Ectodermal cell (in vitro differentiated cells): Measurements from ENCODE around the gene MAP1LC3B.

Experiments used
- H3K27ac ChIP-seq: 2 replicates; pipeline ENCODE4 v1.7.0; 2013; ENCODE audit warnings: mild to moderate bottlenecking, low read depth, low read length; ENCODE audit not compliant: insufficient read depth, poor library complexity, severe bottlenecking
- H3K27me3 ChIP-seq: 2 replicates; pipeline ENCODE4 v1.7.0; 2013; ENCODE audit warnings: mild to moderate bottlenecking, low read length; ENCODE audit not compliant: insufficient read depth, control insufficient read depth, poor library complexity, severe bottlenecking
- H3K36me3 ChIP-seq: one replicate; pipeline ENCODE4 v1.7.0; 2013; ENCODE audit warnings: low read length; ENCODE audit not compliant: control insufficient read depth, insufficient read depth
- H3K4me1 ChIP-seq: one replicate; pipeline ENCODE4 v1.7.0; 2013; ENCODE audit warnings: low read length; ENCODE audit not compliant: control insufficient read depth, insufficient read depth
- H3K4me3 ChIP-seq: 2 replicates; pipeline ENCODE4 v1.7.0; 2013; ENCODE audit warnings: low read depth, low read length, control low read depth; ENCODE audit not compliant: insufficient read depth
- H3K9me3 ChIP-seq: 2 replicates; pipeline ENCODE4 v1.7.0; 2013; ENCODE audit warnings: mild to moderate bottlenecking, low read length, moderate library complexity; ENCODE audit not compliant: control insufficient read depth
- WGBS, 2 experiments: methylation state at CpG; one replicate each; pipeline ENCODE4 v1.1.7; 2013; ENCODE audit warnings: missing lambda C conversion rate in 2 of 2; 5-methylcytosine and 5-hydroxymethylcytosine counted together

MAP1LC3B gene

GRCh38 chr16:87417528-87417910, 25.4 kb downstream of the MAP1LC3B start:
- Histone ChIP-seq H3K27ac (no peak overlapping the region), H3K27me3 (no peaks in the 10 kb centered on the region), H3K4me3 (no peak overlapping the region), H3K4me1 (no peaks in the 10 kb centered on the region), H3K36me3 (peaks cover 8% of the 10 kb centered on the region), H3K9me3 (no peaks in the 10 kb centered on the region)
- 95 to 97% methylated on average over 13 of the region's 13 CpGs for WGBS, 2 experiments

- no peaks in the 10 kb centered on the region for H3K4me1 ChIP-seq
- no peaks in the 10 kb centered on the region for H3K27me3 ChIP-seq
- H3K27ac ChIP-seq, result no peak overlapping the region
- no peaks in the 10 kb centered on the region for H3K9me3 ChIP-seq
- 97% methylated on average over 18 of the region's 18 CpGs for whole genome bisulfite sequencing, 2 experiments
- H3K4me3 ChIP-seq, result no peak overlapping the region
- H3K36me3 ChIP-seq, result peaks cover 6% of the 10 kb centered on the region
Measured at GRCh38 chr16:87418216-87418615, 26.1 kb downstream of the MAP1LC3B start.

- Histone ChIP-seq H3K27ac (no peak overlapping the region), H3K4me1 (no peaks in the 10 kb centered on the region), H3K9me3 (no peaks in the 10 kb centered on the region), H3K4me3 (no peak overlapping the region), H3K27me3 (no peaks in the 10 kb centered on the region), H3K36me3 (peaks cover 10% of the 10 kb centered on the region)
- 71 to 72% methylated on average over 4 of the region's 6 CpGs for WGBS, 2 experiments
Measured at GRCh38 chr16:87418644-87419043, 26.5 kb downstream of the MAP1LC3B start.

- Histone ChIP-seq H3K9me3 (no peaks in the 10 kb centered on the region), H3K27ac (no peak overlapping the region), H3K36me3 (peaks cover 6% of the 10 kb centered on the region), H3K4me3 (no peak overlapping the region), H3K27me3 (no peaks in the 10 kb centered on the region), H3K4me1 (peaks cover 4% of the 10 kb centered on the region)
- 94 to 95% methylated on average over 25 of the region's 25 CpGs for WGBS, 2 experiments
Measured at GRCh38 chr16:87420026-87421002, 28.2 kb downstream of the MAP1LC3B start.

- peaks cover 6% of the 10 kb centered on the region for H3K36me3 ChIP-seq
- no peaks in the 10 kb centered on the region for H3K27me3 ChIP-seq
- 94 to 95% methylated on average over 25 of the region's 25 CpGs for WGBS, 2 experiments
Measured at GRCh38 chr16:87421003-87421912, 29.1 kb downstream of the MAP1LC3B start.

GRCh38 chr16:87422106-87422505, 30.0 kb downstream of the MAP1LC3B start:
- Histone ChIP-seq H3K36me3 (peaks cover 6% of the 10 kb centered on the region), H3K27ac (no peak overlapping the region), H3K9me3 (no peaks in the 10 kb centered on the region), H3K4me3 (no peak overlapping the region), H3K27me3 (no peaks in the 10 kb centered on the region), H3K4me1 (peaks cover 18% of the 10 kb centered on the region)
- 95 to 96% methylated on average over 11 of the region's 11 CpGs for WGBS, 2 experiments

More at GRCh38 chr16:87421003-87421912, 29.1 kb downstream of the MAP1LC3B start:
- H3K27ac ChIP-seq, result no peak overlapping the region
- H3K4me3 ChIP-seq, result no peak overlapping the region
- peaks cover 10% of the 10 kb centered on the region for H3K4me1 ChIP-seq
- no peaks in the 10 kb centered on the region for H3K9me3 ChIP-seq

- Histone ChIP-seq H3K4me3 (no peak overlapping the region), H3K9me3 (no peaks in the 10 kb centered on the region), H3K4me1 (peaks cover 20% of the 10 kb centered on the region), H3K27me3 (no peaks in the 10 kb centered on the region), H3K36me3 (peaks cover 6% of the 10 kb centered on the region), H3K27ac (no peak overlapping the region)
- 96 to 98% methylated on average over 15 of the region's 15 CpGs for WGBS, 2 experiments
Measured at GRCh38 chr16:87423429-87423828, 31.3 kb downstream of the MAP1LC3B start.

- WGBS, 2 experiments, result 73 to 75% methylated on average over 12 of the region's 12 CpGs
- Histone ChIP-seq H3K36me3 (peaks cover 6% of the 10 kb centered on the region), H3K4me1 (peaks cover 20% of the 10 kb centered on the region), H3K27me3 (no peaks in the 10 kb centered on the region), H3K9me3 (no peaks in the 10 kb centered on the region), H3K27ac (no peak overlapping the region), H3K4me3 (no peak overlapping the region)
Measured at GRCh38 chr16:87424266-87424665, 32.1 kb downstream of the MAP1LC3B start.

- Histone ChIP-seq H3K27me3 (no peaks in the 10 kb centered on the region), H3K27ac (no peak overlapping the region), H3K9me3 (no peaks in the 10 kb centered on the region), H3K36me3 (peaks cover 6% of the 10 kb centered on the region), H3K4me3 (no peak overlapping the region), H3K4me1 (peaks cover 20% of the 10 kb centered on the region)
- WGBS, 2 experiments, result 83 to 88% methylated on average over 12 of the region's 12 CpGs
Measured at GRCh38 chr16:87425941-87426340, 33.8 kb downstream of the MAP1LC3B start.
